Subcutaneous adipose tissue (tissue), 4 donors: ENCODE data around the gene PLA2G3. TPM values are rescaled to one million over a fixed set of nuclear protein-coding genes. Genes with fewer than 3 reads are reported as not detected.

Experiments used
- CTCF ChIP-seq: fragments of 450-650 bp; IDR thresholded peaks from one replicate; pipeline ENCODE4 v1.5.1; 2016; ENCODE audit warnings: low read depth, mild to moderate bottlenecking, control low read depth, antibody characterized with exemption, moderate library complexity
- total RNA-seq, 4 donors: library from RNA; depleted of rRNA; stranded (reverse); fragments of >200 nt; gene quantifications; one replicate each; pipeline ENCODE4 v1.1.0, GENCODE V29; 2016

PLA2G3 gene
- total RNA-seq, 4 donors from 2014 or later: not detected

GRCh38 chr22:31148488-31148887 is 8.2 kb upstream of the PLA2G3 start:
- no peak for TF ChIP-seq CTCF

GRCh38 chr22:31144223-31144622 is 3.9 kb upstream of the PLA2G3 start:
- no peak for TF ChIP-seq CTCF

GRCh38 chr22:31143537-31143936 is 3.2 kb upstream of the PLA2G3 start:
- no peak for TF ChIP-seq CTCF

GRCh38 chr22:31143038-31143437 is 2.7 kb upstream of the PLA2G3 start:
- TF ChIP-seq CTCF: no peak

GRCh38 chr22:31142285-31142684 is 2.0 kb upstream of the PLA2G3 start:
- no peak for TF ChIP-seq CTCF

GRCh38 chr22:31141551-31141950 is 1.2 kb upstream of the PLA2G3 start:
- no peak for TF ChIP-seq CTCF

GRCh38 chr22:31140746-31141145 is 438 bp upstream of the PLA2G3 start:
- TF ChIP-seq CTCF: no peak
